ENCODE data around the gene C6orf132.

C6orf132 gene

GRCh38 chr6:42147138-42147562 is 4.7 kb upstream of the C6orf132 start:
- H3K4me1 ChIP-seq (ENCODE audit: control insufficient read depth, insufficient read depth, low read length): no peaks in the 10 kb centered on the region
- no peaks in the 10 kb centered on the region for H3K9me3 ChIP-seq (ENCODE audit: control insufficient read depth in 2 of 2, low read length in 2 of 2)
- peaks cover 15 to 16% of the 10 kb centered on the region in 2 donors for H3K27me3 ChIP-seq (ENCODE audit: control insufficient read depth in 1 of 2, insufficient read depth in 2 of 2, low read length in 2 of 2)
- no peaks in the 10 kb centered on the region for H3K36me3 ChIP-seq (ENCODE audit: control insufficient read depth in 2 of 2, insufficient read depth in 2 of 2, low read length in 2 of 2)
- no peak overlapping the region for H3K9ac ChIP-seq (ENCODE audit: low read length in 2 of 2)
- no peak overlapping the region for H3K4me3 ChIP-seq (ENCODE audit: low read length in 2 of 2)
- H3K27ac ChIP-seq (ENCODE audit: low read length): no peak overlapping the region

GRCh38 chr6:42141603-42142117 is 760 bp downstream of the C6orf132 start:
- H3K27me3 ChIP-seq (ENCODE audit: control insufficient read depth in 1 of 2, insufficient read depth in 2 of 2, low read length in 2 of 2): peaks cover 21 to 26% of the 10 kb centered on the region in 2 donors
- H3K36me3 ChIP-seq (ENCODE audit: control insufficient read depth in 2 of 2, insufficient read depth in 2 of 2, low read length in 2 of 2): no peaks in the 10 kb centered on the region
- no peak overlapping the region for H3K27ac ChIP-seq (ENCODE audit: low read length)
- peak overlapping the region in 1 of 2 donors; percentile 64 for H3K4me3 ChIP-seq (ENCODE audit: low read length in 2 of 2)
- no peaks in the 10 kb centered on the region for H3K9me3 ChIP-seq (ENCODE audit: control insufficient read depth in 2 of 2, low read length in 2 of 2)
- peaks cover 3% of the 10 kb centered on the region for H3K4me1 ChIP-seq (ENCODE audit: control insufficient read depth, insufficient read depth, low read length)
- H3K9ac ChIP-seq (ENCODE audit: low read length in 2 of 2): no peak overlapping the region

DNA sequence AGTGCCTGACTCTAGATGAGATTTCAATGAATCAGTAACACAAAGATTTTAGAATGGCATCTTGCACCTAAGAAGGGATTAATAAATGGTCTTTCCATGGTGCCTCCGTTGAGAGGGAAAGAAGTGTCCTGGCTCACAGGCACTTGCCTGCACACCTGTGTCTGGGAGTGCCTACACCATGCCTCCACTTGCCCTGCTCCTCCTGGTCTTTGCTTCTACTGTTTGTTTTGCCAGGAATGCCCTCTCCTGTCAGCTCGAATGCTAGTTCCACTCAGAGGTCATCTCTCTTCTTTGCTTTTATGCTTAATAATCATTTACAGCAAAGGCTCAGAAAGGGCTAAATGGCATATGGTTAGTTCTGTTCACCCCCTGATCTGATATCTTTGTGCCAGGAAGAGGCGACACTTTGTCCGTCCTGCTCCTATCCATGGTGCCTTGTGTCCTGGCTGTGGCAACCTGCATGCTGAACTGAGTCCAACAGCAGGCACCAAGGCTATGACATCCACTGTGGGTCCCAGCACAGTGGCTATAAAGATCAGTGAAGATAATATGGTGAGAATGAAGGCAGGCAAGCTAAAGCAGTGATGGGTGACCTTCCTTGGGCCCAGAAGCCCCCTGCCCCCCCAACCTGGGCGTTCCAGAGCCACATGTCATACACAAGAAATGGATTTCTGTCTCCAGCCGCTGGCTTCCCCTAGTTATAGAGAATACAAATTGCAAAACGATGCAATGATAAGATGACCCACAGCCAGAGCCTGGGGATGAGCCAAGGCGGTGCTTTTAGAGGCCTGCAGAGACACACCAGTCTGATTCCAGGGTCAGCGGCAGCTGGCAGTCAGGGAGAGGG is 1.4 kb downstream of the C6orf132 start:
- peaks cover 3% of the 10 kb centered on the region for H3K4me1 ChIP-seq (ENCODE audit: control insufficient read depth, insufficient read depth, low read length)
- no peaks in the 10 kb centered on the region for H3K36me3 ChIP-seq (ENCODE audit: control insufficient read depth in 2 of 2, insufficient read depth in 2 of 2, low read length in 2 of 2)
- no peaks in the 10 kb centered on the region for H3K9me3 ChIP-seq (ENCODE audit: control insufficient read depth in 2 of 2, low read length in 2 of 2)
- peaks cover 21 to 26% of the 10 kb centered on the region in 2 donors for H3K27me3 ChIP-seq (ENCODE audit: control insufficient read depth in 1 of 2, insufficient read depth in 2 of 2, low read length in 2 of 2)
- no peak overlapping the region for H3K9ac ChIP-seq (ENCODE audit: low read length in 2 of 2)
- peak overlapping the region in 1 of 2 donors; percentile 47 for H3K4me3 ChIP-seq (ENCODE audit: low read length in 2 of 2)
- no peak overlapping the region for H3K27ac ChIP-seq (ENCODE audit: low read length)

GRCh38 chr6:42140032-42140431 is 2.4 kb downstream of the C6orf132 start:
- Histone ChIP-seq H3K36me3 (ENCODE audit: control insufficient read depth in 2 of 2, insufficient read depth in 2 of 2, low read length in 2 of 2) (no peaks in the 10 kb centered on the region), H3K4me1 (ENCODE audit: control insufficient read depth, insufficient read depth, low read length) (peaks cover 3% of the 10 kb centered on the region), H3K27me3 (ENCODE audit: control insufficient read depth in 1 of 2, insufficient read depth in 2 of 2, low read length in 2 of 2) (peaks cover 21 to 26% of the 10 kb centered on the region in 2 donors), H3K4me3 (ENCODE audit: low read length in 2 of 2) (no peak overlapping the region), H3K9ac (ENCODE audit: low read length in 2 of 2) (no peak overlapping the region), H3K9me3 (ENCODE audit: control insufficient read depth in 2 of 2, low read length in 2 of 2) (no peaks in the 10 kb centered on the region), H3K27ac (ENCODE audit: low read length) (no peak overlapping the region)

DNA sequence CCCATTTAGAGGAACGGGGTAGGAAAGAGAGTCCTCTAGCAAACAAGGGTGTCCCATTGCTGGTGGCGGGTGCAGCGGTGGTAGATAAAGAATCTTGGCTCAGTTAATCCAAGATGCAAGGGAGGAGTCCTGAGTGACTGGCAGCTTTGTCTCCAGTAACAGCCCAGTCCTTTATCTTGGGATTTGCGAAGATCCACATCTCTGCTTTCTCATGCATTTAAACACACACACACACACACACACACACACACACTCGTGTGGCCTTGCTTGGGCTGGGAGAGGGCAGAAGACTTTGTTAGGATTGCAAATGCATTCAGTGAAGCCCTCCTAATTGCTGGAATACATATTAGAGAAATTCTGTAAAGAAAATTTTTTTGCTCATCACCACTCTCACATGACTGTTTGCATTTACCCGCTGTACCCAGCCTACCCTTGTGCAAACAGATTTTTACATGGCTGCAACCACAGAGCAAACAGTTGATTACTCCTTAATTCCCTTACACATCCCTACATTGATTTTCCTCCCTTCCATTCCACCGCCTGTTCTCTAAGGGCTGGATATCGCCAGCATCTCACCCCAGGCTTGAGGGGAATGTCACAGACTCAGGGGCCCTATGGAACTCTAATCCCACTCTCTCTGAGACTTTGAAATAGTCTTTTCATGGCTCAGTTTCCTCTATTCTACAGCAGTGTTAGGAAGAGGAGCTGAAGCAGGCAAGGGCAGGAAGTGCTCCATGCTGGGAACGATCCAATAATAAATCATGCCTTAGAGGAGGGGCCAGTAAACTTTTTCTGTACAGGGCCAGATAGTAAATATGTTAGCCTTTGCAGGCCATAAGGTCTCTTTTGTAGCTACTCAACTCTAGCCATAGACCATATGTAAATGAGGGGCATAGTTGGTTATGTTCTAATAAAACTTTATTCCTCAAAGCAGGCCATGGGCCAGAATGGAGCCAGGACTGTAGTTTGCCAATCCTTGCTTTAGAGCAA is 3.5 kb downstream of the C6orf132 start:
- peaks cover 3% of the 10 kb centered on the region for H3K4me1 ChIP-seq (ENCODE audit: control insufficient read depth, insufficient read depth, low read length)
- H3K9me3 ChIP-seq (ENCODE audit: control insufficient read depth in 2 of 2, low read length in 2 of 2): no peaks in the 10 kb centered on the region
- no peak overlapping the region for H3K9ac ChIP-seq (ENCODE audit: low read length in 2 of 2)
- H3K27me3 ChIP-seq (ENCODE audit: control insufficient read depth in 1 of 2, insufficient read depth in 2 of 2, low read length in 2 of 2): peaks cover 21 to 24% of the 10 kb centered on the region in 2 donors
- no peak overlapping the region for H3K4me3 ChIP-seq (ENCODE audit: low read length in 2 of 2)
- H3K27ac ChIP-seq (ENCODE audit: low read length): no peak overlapping the region
- no peaks in the 10 kb centered on the region for H3K36me3 ChIP-seq (ENCODE audit: control insufficient read depth in 2 of 2, insufficient read depth in 2 of 2, low read length in 2 of 2)

DNA sequence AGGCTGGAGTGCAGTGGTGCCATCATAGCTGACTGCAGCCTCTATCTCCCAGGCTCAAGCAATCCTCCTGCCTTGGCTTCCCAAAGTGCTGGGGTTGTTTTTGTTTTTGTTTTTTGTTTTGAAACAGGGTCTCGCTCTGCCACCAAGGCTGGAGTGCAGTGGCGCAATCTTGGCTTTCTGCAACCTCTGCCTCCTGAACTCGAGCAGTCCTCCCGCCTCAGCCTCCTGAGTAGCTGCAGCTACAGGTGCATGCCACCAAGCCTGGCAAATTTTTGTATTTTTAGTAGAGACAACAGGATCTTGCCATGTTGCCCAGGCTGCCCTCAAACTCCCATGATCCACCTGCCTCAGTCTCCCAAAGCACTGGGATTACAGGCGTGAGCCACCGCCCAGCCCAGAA is 4.2 kb downstream of the C6orf132 start:
- Histone ChIP-seq H3K9me3 (ENCODE audit: control insufficient read depth in 2 of 2, low read length in 2 of 2) (no peaks in the 10 kb centered on the region), H3K4me3 (ENCODE audit: low read length in 2 of 2) (no peak overlapping the region), H3K9ac (ENCODE audit: low read length in 2 of 2) (no peak overlapping the region), H3K4me1 (ENCODE audit: control insufficient read depth, insufficient read depth, low read length) (peaks cover 3% of the 10 kb centered on the region), H3K27me3 (ENCODE audit: control insufficient read depth in 1 of 2, insufficient read depth in 2 of 2, low read length in 2 of 2) (peaks cover 17 to 19% of the 10 kb centered on the region in 2 donors), H3K27ac (ENCODE audit: low read length) (no peak overlapping the region), H3K36me3 (ENCODE audit: control insufficient read depth in 2 of 2, insufficient read depth in 2 of 2, low read length in 2 of 2) (no peaks in the 10 kb centered on the region)

GRCh38 chr6:42137194-42137753 is 5.1 kb downstream of the C6orf132 start:
- no peaks in the 10 kb centered on the region for H3K9me3 ChIP-seq (ENCODE audit: control insufficient read depth in 2 of 2, low read length in 2 of 2)
- H3K9ac ChIP-seq (ENCODE audit: low read length in 2 of 2): no peak overlapping the region
- H3K4me3 ChIP-seq (ENCODE audit: low read length in 2 of 2): no peak overlapping the region
- no peak overlapping the region for H3K27ac ChIP-seq (ENCODE audit: low read length)
- H3K4me1 ChIP-seq (ENCODE audit: control insufficient read depth, insufficient read depth, low read length): peaks cover 3% of the 10 kb centered on the region
- peaks cover 11 to 12% of the 10 kb centered on the region in 2 donors for H3K27me3 ChIP-seq (ENCODE audit: control insufficient read depth in 1 of 2, insufficient read depth in 2 of 2, low read length in 2 of 2)
- no peaks in the 10 kb centered on the region for H3K36me3 ChIP-seq (ENCODE audit: control insufficient read depth in 2 of 2, insufficient read depth in 2 of 2, low read length in 2 of 2)

DNA sequence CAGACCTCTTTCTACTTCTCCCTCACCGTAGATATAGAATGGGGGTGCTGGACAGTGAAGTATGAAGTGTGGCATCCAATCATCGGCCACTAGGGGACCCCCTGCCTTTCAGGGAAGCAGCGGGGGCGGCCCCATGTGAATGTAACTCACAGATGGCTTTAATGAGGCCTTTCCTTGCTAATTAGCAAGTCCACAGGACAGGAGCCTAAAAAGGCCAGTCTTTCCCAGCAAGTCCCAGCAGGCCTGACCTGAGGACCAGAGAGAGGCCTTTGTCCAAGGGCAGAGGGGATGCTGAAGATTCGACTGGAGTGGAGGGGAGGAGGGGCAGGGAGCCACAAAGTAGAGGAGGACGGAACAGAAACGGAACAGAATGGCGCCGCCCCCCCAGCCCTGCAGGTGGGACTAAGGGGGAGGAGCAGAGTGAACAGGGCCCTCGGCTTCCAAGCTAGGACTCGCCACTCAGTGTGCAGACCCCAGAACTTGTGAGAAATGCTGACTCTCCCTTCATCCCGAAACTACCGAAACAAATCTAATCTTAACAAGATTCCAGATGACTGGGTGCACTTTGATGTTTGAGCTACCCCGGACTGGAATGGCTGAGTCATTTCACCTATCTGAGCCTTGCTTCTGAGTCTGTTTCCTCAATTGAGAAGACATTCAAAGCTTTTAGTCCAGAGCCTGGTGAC is 5.8 kb downstream of the C6orf132 start:
- Histone ChIP-seq H3K4me1 (ENCODE audit: control insufficient read depth, insufficient read depth, low read length) (no peaks in the 10 kb centered on the region), H3K36me3 (ENCODE audit: control insufficient read depth in 2 of 2, insufficient read depth in 2 of 2, low read length in 2 of 2) (no peaks in the 10 kb centered on the region), H3K9me3 (ENCODE audit: control insufficient read depth in 2 of 2, low read length in 2 of 2) (no peaks in the 10 kb centered on the region), H3K9ac (ENCODE audit: low read length in 2 of 2) (no peak overlapping the region), H3K27me3 (ENCODE audit: control insufficient read depth in 1 of 2, insufficient read depth in 2 of 2, low read length in 2 of 2) (peaks cover 5 to 10% of the 10 kb centered on the region in 2 donors), H3K27ac (ENCODE audit: low read length) (no peak overlapping the region), H3K4me3 (ENCODE audit: low read length in 2 of 2) (no peak overlapping the region)

GRCh38 chr6:42135722-42136121 is 6.7 kb downstream of the C6orf132 start:
- Histone ChIP-seq H3K36me3 (ENCODE audit: control insufficient read depth in 2 of 2, insufficient read depth in 2 of 2, low read length in 2 of 2) (no peaks in the 10 kb centered on the region), H3K4me3 (ENCODE audit: low read length in 2 of 2) (no peak overlapping the region), H3K9me3 (ENCODE audit: control insufficient read depth in 2 of 2, low read length in 2 of 2) (no peaks in the 10 kb centered on the region), H3K27me3 (ENCODE audit: control insufficient read depth in 1 of 2, insufficient read depth in 2 of 2, low read length in 2 of 2) (peaks cover 0 to 3% of the 10 kb centered on the region in 2 donors), H3K27ac (ENCODE audit: low read length) (no peak overlapping the region), H3K4me1 (ENCODE audit: control insufficient read depth, insufficient read depth, low read length) (no peaks in the 10 kb centered on the region), H3K9ac (ENCODE audit: low read length in 2 of 2) (no peak overlapping the region)

DNA sequence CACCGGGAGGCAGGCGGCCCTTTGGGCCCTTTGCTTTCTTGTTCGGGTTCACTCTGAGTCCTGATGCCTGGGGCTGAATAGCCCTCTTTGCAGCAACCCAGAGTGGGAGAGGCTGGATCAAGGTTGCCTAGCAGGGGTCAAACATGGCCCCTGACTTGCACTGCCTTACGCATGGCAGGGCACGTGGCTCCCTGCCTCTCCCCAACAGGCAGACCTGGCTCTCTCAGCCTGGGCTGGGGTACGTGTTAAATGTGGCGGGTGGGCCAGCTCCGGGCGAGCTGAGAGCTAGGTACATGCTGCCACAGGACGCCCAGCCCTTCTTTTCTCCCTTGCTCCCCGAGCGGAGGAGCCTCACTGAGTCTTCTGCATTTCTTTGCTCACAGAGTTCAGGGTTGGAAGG is 7.3 kb downstream of the C6orf132 start:
- Histone ChIP-seq H3K9ac (ENCODE audit: low read length in 2 of 2) (no peak overlapping the region), H3K4me1 (ENCODE audit: control insufficient read depth, insufficient read depth, low read length) (no peaks in the 10 kb centered on the region), H3K27ac (ENCODE audit: low read length) (no peak overlapping the region), H3K36me3 (ENCODE audit: control insufficient read depth in 2 of 2, insufficient read depth in 2 of 2, low read length in 2 of 2) (no peaks in the 10 kb centered on the region), H3K27me3 (ENCODE audit: control insufficient read depth in 1 of 2, insufficient read depth in 2 of 2, low read length in 2 of 2) (peaks cover 0 to 3% of the 10 kb centered on the region in 2 donors), H3K4me3 (ENCODE audit: low read length in 2 of 2) (no peak overlapping the region), H3K9me3 (ENCODE audit: control insufficient read depth in 2 of 2, low read length in 2 of 2) (no peaks in the 10 kb centered on the region)
